Measurements from ENCODE around the gene TICAM2.

TICAM2 gene

GRCh38 chr5:115548683-115549082 lies 53.6 kb downstream of the TICAM2 start:
- ChIA-PET CTCF (no interaction called here), POLR2A (no interaction called here)
- WGBS (ENCODE audit: insufficient coverage): no CpG with 5 or more reads among the region's 4 CpGs
- Histone ChIP-seq H3K36me3 (ENCODE audit: control insufficient read depth in 4 of 4, insufficient read depth in 4 of 4, low read length in 3 of 4) (no peaks in the 10 kb centered on the region), H3K9me3 (ENCODE audit: control extremely low read depth in 1 of 5, control insufficient read depth in 4 of 5, insufficient read depth in 2 of 5, low read depth in 1 of 5, low read length in 4 of 5) (peaks cover 0 to 12% (median 3%) of the 10 kb centered on the region in 5 experiments), H3K27me3 (replicated peaks in 2 of 5; ENCODE audit: control insufficient read depth in 4 of 5, insufficient read depth in 5 of 5, low read length in 4 of 5) (no peaks in the 10 kb centered on the region), H3K27ac (ENCODE audit: insufficient read depth in 1 of 2, low read depth in 1 of 2, low read length in 2 of 2, poor library complexity in 1 of 2, severe bottlenecking in 2 of 2) (no peak overlapping the region), H3K4me3 (ENCODE audit: control insufficient read depth in 1 of 7, extremely low read depth in 1 of 7, insufficient read depth in 4 of 7, low read depth in 2 of 7, low read length in 6 of 7) (no peak overlapping the region), H3K4me1 (ENCODE audit: control extremely low read depth in 1 of 4, control insufficient read depth in 4 of 4, insufficient read depth in 4 of 4, low read length in 3 of 4) (peaks cover 0 to 4% (median 1%) of the 10 kb centered on the region in 4 experiments)
- no peak for DNase-seq

GRCh38 chr5:115545351-115545882 lies 56.9 kb downstream of the TICAM2 start:
- POLR2A ChIA-PET: interaction anchor here (1.0 kb wide), 1 partner anchor 58 kb away, joined by 3 read pairs; no protein-coding TSS in a partner anchor
- DNase-seq: no peak
- peak overlapping the region in 1 of 2 experiments; percentile 65 for H3K27ac ChIP-seq (ENCODE audit: insufficient read depth in 1 of 2, low read depth in 1 of 2, low read length in 2 of 2, poor library complexity in 1 of 2, severe bottlenecking in 2 of 2)
- H3K4me3 ChIP-seq (ENCODE audit: control insufficient read depth in 1 of 7, extremely low read depth in 1 of 7, insufficient read depth in 4 of 7, low read depth in 2 of 7, low read length in 6 of 7): peak overlapping the region in 5 of 7 experiments; percentile 30 to 95 (median 49)
- CTCF ChIA-PET: interaction anchor here (1.5 to 1.8 kb wide), 2 partner anchors 24 to 31 kb away, joined by 4 to 5 read pairs; no protein-coding TSS in a partner anchor
- 100% methylated on average over 6 of the region's 9 CpGs for WGBS (ENCODE audit: insufficient coverage)
- H3K9me3 ChIP-seq (ENCODE audit: control extremely low read depth in 1 of 5, control insufficient read depth in 4 of 5, insufficient read depth in 2 of 5, low read depth in 1 of 5, low read length in 4 of 5): peaks cover 0 to 12% (median 3%) of the 10 kb centered on the region in 5 experiments
- no peaks in the 10 kb centered on the region for H3K27me3 ChIP-seq (replicated peaks in 2 of 5; ENCODE audit: control insufficient read depth in 4 of 5, insufficient read depth in 5 of 5, low read length in 4 of 5)
- H3K4me1 ChIP-seq (ENCODE audit: control extremely low read depth in 1 of 4, control insufficient read depth in 4 of 4, insufficient read depth in 4 of 4, low read length in 3 of 4): peaks cover 21 to 36% (median 25%) of the 10 kb centered on the region in 4 experiments
- peaks cover 0 to 8% (median under 1%) of the 10 kb centered on the region in 4 experiments for H3K36me3 ChIP-seq (ENCODE audit: control insufficient read depth in 4 of 4, insufficient read depth in 4 of 4, low read length in 3 of 4)

GRCh38 chr5:115544436-115545350 lies 57.6 kb downstream of the TICAM2 start, which contains the start of gene FEM1C:
Gene FEM1C (minus strand): TSS chr5:115544775. CDS start chr5:115543493, 1,282 bp downstream.
- Histone ChIP-seq H3K27me3 (replicated peaks in 2 of 5; ENCODE audit: control insufficient read depth in 4 of 5, insufficient read depth in 5 of 5, low read length in 4 of 5) (no peaks in the 10 kb centered on the region), H3K9me3 (ENCODE audit: control extremely low read depth in 1 of 5, control insufficient read depth in 4 of 5, insufficient read depth in 2 of 5, low read depth in 1 of 5, low read length in 4 of 5) (peaks cover 0 to 12% (median 3%) of the 10 kb centered on the region in 5 experiments), H3K4me1 (ENCODE audit: control extremely low read depth in 1 of 4, control insufficient read depth in 4 of 4, insufficient read depth in 4 of 4, low read length in 3 of 4) (peaks cover 21 to 41% (median 26%) of the 10 kb centered on the region in 4 experiments), H3K36me3 (ENCODE audit: control insufficient read depth in 4 of 4, insufficient read depth in 4 of 4, low read length in 3 of 4) (peaks cover under 1 to 15% (median 3%) of the 10 kb centered on the region in 4 experiments), H3K27ac (ENCODE audit: insufficient read depth in 1 of 2, low read depth in 1 of 2, low read length in 2 of 2, poor library complexity in 1 of 2, severe bottlenecking in 2 of 2) (peak within 1 kb of the TSS; percentile 87 to 93), H3K4me3 (ENCODE audit: control insufficient read depth in 1 of 7, extremely low read depth in 1 of 7, insufficient read depth in 4 of 7, low read depth in 2 of 7, low read length in 6 of 7) (peak within 1 kb of the TSS; percentile 86 to 97 (median 92))
- POLR2A ChIA-PET: interaction anchor here (1.0 to 1.5 kb wide), 3 partner anchors 57 to 283 kb away, joined by 3 read pairs; no protein-coding TSS in a partner anchor
- CTCF ChIA-PET: interaction anchor here (0.7 to 1.8 kb wide), 5 partner anchors 25 to 282 kb away, joined by 3 to 5 read pairs (median 4); partner anchors contain the start of gene PGGT1B
- peak; percentile 95 to 98 (median 97) for DNase-seq
- under 1% methylated on average over 70 of the region's 82 CpGs for WGBS (ENCODE audit: insufficient coverage)

GRCh38 chr5:115544043-115544435 lies 58.2 kb downstream of the TICAM2 start:
- Histone ChIP-seq H3K27ac (ENCODE audit: insufficient read depth in 1 of 2, low read depth in 1 of 2, low read length in 2 of 2, poor library complexity in 1 of 2, severe bottlenecking in 2 of 2) (peak overlapping the region; percentile 87 to 93), H3K36me3 (ENCODE audit: control insufficient read depth in 4 of 4, insufficient read depth in 4 of 4, low read length in 3 of 4) (peaks cover 4 to 21% (median 9%) of the 10 kb centered on the region in 4 experiments), H3K27me3 (replicated peaks in 2 of 5; ENCODE audit: control insufficient read depth in 4 of 5, insufficient read depth in 5 of 5, low read length in 4 of 5) (no peaks in the 10 kb centered on the region), H3K9me3 (ENCODE audit: control extremely low read depth in 1 of 5, control insufficient read depth in 4 of 5, insufficient read depth in 2 of 5, low read depth in 1 of 5, low read length in 4 of 5) (peaks cover 0 to 12% (median 3%) of the 10 kb centered on the region in 5 experiments), H3K4me1 (ENCODE audit: control extremely low read depth in 1 of 4, control insufficient read depth in 4 of 4, insufficient read depth in 4 of 4, low read length in 3 of 4) (peaks cover 21 to 44% (median 26%) of the 10 kb centered on the region in 4 experiments), H3K4me3 (ENCODE audit: control insufficient read depth in 1 of 7, extremely low read depth in 1 of 7, insufficient read depth in 4 of 7, low read depth in 2 of 7, low read length in 6 of 7) (peak overlapping the region; percentile 86 to 97 (median 92))
- CTCF ChIA-PET: interaction anchor here (0.8 to 1.8 kb wide), 4 partner anchors 11 to 281 kb away, joined by 3 to 5 read pairs (median 4); partner anchors contain the start of gene PGGT1B
- DNase-seq: peak; percentile 70 to 90 (median 88)
- POLR2A ChIA-PET: interaction anchor here (0.7 to 1.5 kb wide), 3 partner anchors 9 to 282 kb away, joined by 3 read pairs; no protein-coding TSS in a partner anchor
- 0% methylated on average over 16 of the region's 20 CpGs for WGBS (ENCODE audit: insufficient coverage)

GRCh38 chr5:115543365-115544042 lies 58.8 kb downstream of the TICAM2 start:
- peak in 1 of 3 donors; percentile 7 for DNase-seq
- Histone ChIP-seq H3K9me3 (ENCODE audit: control extremely low read depth in 1 of 5, control insufficient read depth in 4 of 5, insufficient read depth in 2 of 5, low read depth in 1 of 5, low read length in 4 of 5) (peaks cover 0 to 12% (median 3%) of the 10 kb centered on the region in 5 experiments), H3K27ac (ENCODE audit: insufficient read depth in 1 of 2, low read depth in 1 of 2, low read length in 2 of 2, poor library complexity in 1 of 2, severe bottlenecking in 2 of 2) (peak overlapping the region; percentile 87 to 93), H3K4me1 (ENCODE audit: control extremely low read depth in 1 of 4, control insufficient read depth in 4 of 4, insufficient read depth in 4 of 4, low read length in 3 of 4) (peaks cover 21 to 44% (median 26%) of the 10 kb centered on the region in 4 experiments), H3K27me3 (replicated peaks in 2 of 5; ENCODE audit: control insufficient read depth in 4 of 5, insufficient read depth in 5 of 5, low read length in 4 of 5) (no peaks in the 10 kb centered on the region), H3K4me3 (ENCODE audit: control insufficient read depth in 1 of 7, extremely low read depth in 1 of 7, insufficient read depth in 4 of 7, low read depth in 2 of 7, low read length in 6 of 7) (peak overlapping the region; percentile 86 to 97 (median 92)), H3K36me3 (ENCODE audit: control insufficient read depth in 4 of 4, insufficient read depth in 4 of 4, low read length in 3 of 4) (peaks cover 4 to 26% (median 14%) of the 10 kb centered on the region in 4 experiments)
- CTCF ChIA-PET: interaction anchor here (0.8 to 1.2 kb wide), 2 partner anchors 11 to 281 kb away, joined by 4 to 5 read pairs; partner anchors contain the start of gene PGGT1B
- WGBS (ENCODE audit: insufficient coverage): 28% methylated on average over 12 of the region's 15 CpGs
- POLR2A ChIA-PET: interaction anchor here (0.7 to 1.5 kb wide), 3 partner anchors 9 to 282 kb away, joined by 3 read pairs; no protein-coding TSS in a partner anchor

- peaks cover 21 to 44% (median 26%) of the 10 kb centered on the region in 4 experiments for H3K4me1 ChIP-seq (ENCODE audit: control extremely low read depth in 1 of 4, control insufficient read depth in 4 of 4, insufficient read depth in 4 of 4, low read length in 3 of 4)
- CTCF ChIA-PET: interaction anchor here (1.2 kb wide), 1 partner anchor 12 kb away, joined by 5 read pairs; no protein-coding TSS in a partner anchor
- H3K9me3 ChIP-seq (ENCODE audit: control extremely low read depth in 1 of 5, control insufficient read depth in 4 of 5, insufficient read depth in 2 of 5, low read depth in 1 of 5, low read length in 4 of 5): peaks cover 0 to 12% (median 3%) of the 10 kb centered on the region in 5 experiments
- H3K27ac ChIP-seq (ENCODE audit: insufficient read depth in 1 of 2, low read depth in 1 of 2, low read length in 2 of 2, poor library complexity in 1 of 2, severe bottlenecking in 2 of 2): peak overlapping the region; percentile 6 to 93
- POLR2A ChIA-PET: no interaction called here
- no peaks in the 10 kb centered on the region for H3K27me3 ChIP-seq (replicated peaks in 2 of 5; ENCODE audit: control insufficient read depth in 4 of 5, insufficient read depth in 5 of 5, low read length in 4 of 5)
- H3K36me3 ChIP-seq (ENCODE audit: control insufficient read depth in 4 of 4, insufficient read depth in 4 of 4, low read length in 3 of 4): peaks cover 9 to 32% (median 21%) of the 10 kb centered on the region in 4 experiments
- H3K4me3 ChIP-seq (ENCODE audit: control insufficient read depth in 1 of 7, extremely low read depth in 1 of 7, insufficient read depth in 4 of 7, low read depth in 2 of 7, low read length in 6 of 7): peak overlapping the region in 6 of 7 experiments; percentile 86 to 97 (median 92)
- DNase-seq: no peak
- WGBS (ENCODE audit: insufficient coverage): 94% methylated on average over 9 of the region's 10 CpGs
These were observed 59.5 kb downstream of the TICAM2 start for GRCh38 chr5:115542651-115543364.

All from common myeloid progenitor, CD34-positive (primary cell).